ENCODE results near the gene TRPC1.
"Not testable (repeated sequence)": the region's sequence is repeated elsewhere in the genome, so short reads cannot be mapped to it uniquely, and the experiment has no call there.

Gene TRPC1

DNA sequence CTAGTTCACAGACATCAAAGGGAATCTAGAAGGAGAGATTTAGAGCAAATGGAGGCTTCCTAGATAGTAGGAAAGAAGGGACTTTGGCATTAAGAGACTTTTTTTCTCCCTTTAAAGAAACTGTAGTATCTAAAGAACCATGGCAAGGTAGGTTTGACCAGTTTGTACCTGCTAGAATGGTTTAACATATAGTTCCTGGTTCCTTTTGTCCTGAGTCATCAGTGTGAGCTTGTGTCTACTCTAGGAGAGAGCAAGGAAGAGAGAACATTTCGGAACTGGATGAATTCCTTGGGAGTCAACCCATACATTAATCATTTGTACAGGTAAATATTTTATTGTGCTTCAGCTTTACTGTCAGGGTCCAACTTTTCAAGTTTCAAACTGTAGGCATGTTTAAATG is 29.6 kb upstream of the TRPC1 start:
- TF ChIP-seq, protein P1, sequence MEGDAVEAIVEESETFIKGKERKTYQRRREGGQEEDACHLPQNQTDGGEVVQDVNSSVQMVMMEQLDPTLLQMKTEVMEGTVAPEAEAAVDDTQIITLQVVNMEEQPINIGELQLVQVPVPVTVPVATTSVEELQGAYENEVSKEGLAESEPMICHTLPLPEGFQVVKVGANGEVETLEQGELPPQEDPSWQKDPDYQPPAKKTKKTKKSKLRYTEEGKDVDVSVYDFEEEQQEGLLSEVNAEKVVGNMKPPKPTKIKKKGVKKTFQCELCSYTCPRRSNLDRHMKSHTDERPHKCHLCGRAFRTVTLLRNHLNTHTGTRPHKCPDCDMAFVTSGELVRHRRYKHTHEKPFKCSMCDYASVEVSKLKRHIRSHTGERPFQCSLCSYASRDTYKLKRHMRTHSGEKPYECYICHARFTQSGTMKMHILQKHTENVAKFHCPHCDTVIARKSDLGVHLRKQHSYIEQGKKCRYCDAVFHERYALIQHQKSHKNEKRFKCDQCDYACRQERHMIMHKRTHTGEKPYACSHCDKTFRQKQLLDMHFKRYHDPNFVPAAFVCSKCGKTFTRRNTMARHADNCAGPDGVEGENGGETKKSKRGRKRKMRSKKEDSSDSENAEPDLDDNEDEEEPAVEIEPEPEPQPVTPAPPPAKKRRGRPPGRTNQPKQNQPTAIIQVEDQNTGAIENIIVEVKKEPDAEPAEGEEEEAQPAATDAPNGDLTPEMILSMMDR (IDR thresholded peaks at IDR 0.05; ENCODE audit: insufficient read depth, low read depth, low read length, missing control alignments), result no peak
- DNase-seq (ENCODE audit: low read depth), result peak; percentile 77
- H3K4me3 ChIP-seq (ENCODE audit: low read length), result no peak overlapping the region

DNA sequence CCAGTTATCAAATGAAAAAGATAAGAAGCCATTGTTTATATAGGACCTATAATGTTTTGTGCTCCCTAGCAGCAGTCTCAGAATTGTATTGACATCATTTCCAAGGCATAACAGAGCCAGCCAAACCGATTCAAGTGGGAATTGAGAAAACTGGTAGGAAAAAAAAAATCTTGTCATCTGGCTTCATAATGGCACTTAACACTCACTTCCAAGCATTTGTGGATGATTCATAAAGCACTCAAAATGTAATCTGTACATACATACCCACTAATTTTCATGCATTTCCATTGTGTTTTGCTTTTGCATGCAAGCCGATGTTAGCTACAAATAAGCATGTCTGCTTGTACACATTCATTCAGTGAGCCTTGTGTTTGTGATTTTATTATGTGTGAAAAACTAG is 18.6 kb upstream of the TRPC1 start:
- no peak for DNase-seq (ENCODE audit: low read depth)
- no peak overlapping the region for H3K4me3 ChIP-seq (ENCODE audit: low read length)
- TF ChIP-seq, protein P1 (IDR thresholded peaks at IDR 0.05; ENCODE audit: insufficient read depth, low read depth, low read length, missing control alignments), result no peak

DNA sequence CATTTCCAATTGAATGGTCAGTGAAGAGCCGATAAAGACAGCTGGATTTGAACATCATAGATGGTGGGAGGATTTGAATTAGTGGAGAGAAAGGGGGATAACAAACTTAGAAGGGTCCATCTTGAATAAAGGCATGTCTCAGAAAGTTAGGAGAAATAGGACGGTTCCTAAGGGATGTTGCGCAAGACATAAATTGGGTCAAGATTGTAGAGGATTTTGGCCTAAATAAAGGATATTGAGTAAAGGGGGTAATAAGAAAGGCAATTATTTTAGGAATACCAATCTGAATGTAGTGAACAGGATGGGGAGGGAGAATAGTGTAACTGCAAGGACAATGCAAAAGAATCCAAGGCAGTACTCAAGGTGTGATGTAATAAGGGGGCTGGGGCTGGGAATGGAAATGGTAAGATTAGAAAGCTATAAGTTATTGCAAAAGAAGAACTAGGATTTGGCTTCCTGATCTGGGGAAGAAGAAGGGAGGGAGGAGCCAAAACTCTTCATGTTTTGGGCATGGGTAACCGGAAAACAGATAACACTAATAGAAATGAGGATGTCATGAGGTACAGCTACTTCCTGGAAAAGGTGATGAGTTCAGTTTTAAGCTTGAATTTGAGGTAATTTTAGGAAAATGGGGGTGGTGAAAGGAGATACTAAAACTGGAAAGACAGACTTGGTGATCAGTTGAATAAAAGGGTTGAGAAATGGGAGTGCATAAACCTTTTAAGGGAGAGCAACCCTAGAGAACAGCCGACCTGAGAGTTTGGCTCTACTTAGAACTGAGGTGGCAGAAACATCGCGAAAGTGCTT is 17.3 kb upstream of the TRPC1 start:
- H3K4me3 ChIP-seq (ENCODE audit: low read length), result no peak overlapping the region
- DNase-seq (ENCODE audit: low read depth), result no peak
- TF ChIP-seq, protein P1 (IDR thresholded peaks at IDR 0.05; ENCODE audit: insufficient read depth, low read depth, low read length, missing control alignments), result no peak

DNA sequence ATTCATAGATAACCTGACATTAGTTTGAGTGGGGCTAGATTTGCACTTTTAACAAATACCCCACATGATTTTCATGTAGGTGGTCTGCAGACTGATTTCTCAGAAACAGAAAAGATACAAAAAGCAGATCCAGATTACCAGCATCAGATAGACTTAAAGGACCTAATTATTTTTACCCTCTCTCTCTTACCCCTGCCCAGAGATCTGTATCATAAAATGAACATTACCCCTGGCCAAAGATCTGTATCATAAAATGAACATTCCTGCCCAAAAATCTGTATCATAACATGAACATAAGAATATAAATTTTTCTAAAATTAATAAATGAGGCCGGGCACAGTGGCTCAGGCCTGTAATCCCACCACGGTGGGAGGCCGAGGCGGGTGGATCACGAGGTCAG is 14.6 kb upstream of the TRPC1 start:
- no peak for DNase-seq (ENCODE audit: low read depth)
- H3K4me3 ChIP-seq (ENCODE audit: low read length), result no peak overlapping the region
- TF ChIP-seq, protein P1 (IDR thresholded peaks at IDR 0.05; ENCODE audit: insufficient read depth, low read depth, low read length, missing control alignments), result no peak

DNA sequence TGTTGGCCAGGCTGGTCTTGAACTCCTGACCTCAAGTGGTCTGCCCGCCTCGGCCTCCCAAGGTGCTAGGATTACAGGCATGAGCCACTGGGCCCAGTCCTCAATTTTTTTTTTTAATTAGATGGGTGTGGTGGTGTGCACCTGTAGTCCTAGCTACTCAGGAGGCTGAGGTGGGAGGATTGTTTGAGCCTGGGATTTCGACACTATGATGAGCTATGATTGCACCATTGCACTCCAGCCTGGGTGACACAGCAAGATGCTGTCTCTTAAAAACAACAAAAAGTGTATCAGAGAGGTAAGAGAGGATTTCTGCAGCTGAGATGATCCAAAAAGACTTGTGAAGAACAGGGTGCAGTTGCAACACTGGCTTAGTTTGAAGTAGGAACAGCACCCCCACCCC is 9.0 kb upstream of the TRPC1 start:
- DNase-seq (ENCODE audit: low read depth); H3K4me3 ChIP-seq (ENCODE audit: low read length): not testable (repeated sequence)

DNA sequence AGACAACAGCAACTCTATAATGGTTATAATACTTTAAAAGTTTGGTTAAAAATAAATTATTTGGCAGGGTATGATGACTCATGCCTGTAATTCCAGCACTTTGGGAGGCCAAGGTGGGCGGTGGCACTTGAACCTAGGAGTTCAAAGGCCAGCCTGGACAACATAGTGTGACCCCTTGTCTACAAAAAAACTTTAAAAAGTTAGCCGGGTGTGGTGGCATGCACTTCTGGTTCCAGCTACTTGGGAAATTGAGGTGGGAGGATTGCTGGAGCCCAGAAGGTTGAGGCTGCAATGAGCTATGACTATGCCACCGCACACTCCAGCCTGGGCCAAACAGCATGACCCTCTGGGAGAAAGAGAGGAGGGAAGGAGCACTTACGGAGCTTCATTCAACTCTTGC is 7.7 kb upstream of the TRPC1 start:
- DNase-seq (ENCODE audit: low read depth), result no peak
- TF ChIP-seq, protein P1 (IDR thresholded peaks at IDR 0.05; ENCODE audit: insufficient read depth, low read depth, low read length, missing control alignments), result no peak
- no peak overlapping the region for H3K4me3 ChIP-seq (ENCODE audit: low read length)

DNA sequence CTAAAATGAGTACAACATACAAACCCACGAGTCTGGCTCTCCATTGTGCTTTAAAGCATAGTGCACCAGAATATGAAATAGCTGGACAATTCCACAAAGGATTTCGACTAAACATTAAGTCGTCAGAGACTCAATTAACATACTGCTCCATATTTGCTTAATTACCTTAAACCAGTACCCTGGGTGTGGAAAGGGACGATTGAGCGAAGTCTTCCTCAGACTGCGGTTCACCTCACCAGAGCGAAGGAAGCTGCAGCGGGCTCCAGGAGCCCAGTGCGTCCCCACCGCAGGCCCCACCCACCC is 218 bp upstream of the TRPC1 start:
- H3K4me3 ChIP-seq (ENCODE audit: low read length), result peak overlapping the region; percentile 78
- TF ChIP-seq, protein P1 (IDR thresholded peaks at IDR 0.05; ENCODE audit: insufficient read depth, low read depth, low read length, missing control alignments), result no peak
- DNase-seq (ENCODE audit: low read depth), result no peak
